NCI-H82 treated with DMSO at 0.1 percent for 48 hours (cell line): ENCODE data around the gene EXOC3L1.

Experiments used
- DNase-seq: peaks from one replicate; lab custom pipeline; 2025; ENCODE audit not compliant: unreplicated experiment; lab: John Stamatoyannopoulos, UW

EXOC3L1 gene

GRCh38 chr16:67216612-67217490, 26.9 kb upstream of the EXOC3L1 start:
- no peak for DNase-seq

DNA sequence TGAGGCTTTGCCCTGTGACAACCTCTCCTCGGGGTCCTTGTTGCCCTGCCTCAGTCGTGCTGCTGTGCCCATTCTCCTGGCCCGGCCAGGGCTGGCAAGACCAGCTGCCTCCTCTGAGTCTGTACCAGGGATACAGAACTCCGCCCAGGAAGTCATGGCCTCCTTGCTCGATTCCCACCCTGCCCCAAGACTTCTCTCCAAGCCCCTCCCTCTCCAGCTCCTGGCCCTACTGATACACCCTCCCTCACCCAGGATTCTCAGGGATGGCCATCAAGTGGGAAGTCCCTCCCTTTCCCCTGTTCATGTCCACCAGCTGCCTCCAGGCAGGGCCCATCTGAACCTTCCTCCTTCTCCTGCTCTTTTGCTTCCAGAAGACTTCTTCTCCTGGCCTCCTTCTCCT, 25.8 kb upstream of the EXOC3L1 start:
- no peak for DNase-seq

DNA sequence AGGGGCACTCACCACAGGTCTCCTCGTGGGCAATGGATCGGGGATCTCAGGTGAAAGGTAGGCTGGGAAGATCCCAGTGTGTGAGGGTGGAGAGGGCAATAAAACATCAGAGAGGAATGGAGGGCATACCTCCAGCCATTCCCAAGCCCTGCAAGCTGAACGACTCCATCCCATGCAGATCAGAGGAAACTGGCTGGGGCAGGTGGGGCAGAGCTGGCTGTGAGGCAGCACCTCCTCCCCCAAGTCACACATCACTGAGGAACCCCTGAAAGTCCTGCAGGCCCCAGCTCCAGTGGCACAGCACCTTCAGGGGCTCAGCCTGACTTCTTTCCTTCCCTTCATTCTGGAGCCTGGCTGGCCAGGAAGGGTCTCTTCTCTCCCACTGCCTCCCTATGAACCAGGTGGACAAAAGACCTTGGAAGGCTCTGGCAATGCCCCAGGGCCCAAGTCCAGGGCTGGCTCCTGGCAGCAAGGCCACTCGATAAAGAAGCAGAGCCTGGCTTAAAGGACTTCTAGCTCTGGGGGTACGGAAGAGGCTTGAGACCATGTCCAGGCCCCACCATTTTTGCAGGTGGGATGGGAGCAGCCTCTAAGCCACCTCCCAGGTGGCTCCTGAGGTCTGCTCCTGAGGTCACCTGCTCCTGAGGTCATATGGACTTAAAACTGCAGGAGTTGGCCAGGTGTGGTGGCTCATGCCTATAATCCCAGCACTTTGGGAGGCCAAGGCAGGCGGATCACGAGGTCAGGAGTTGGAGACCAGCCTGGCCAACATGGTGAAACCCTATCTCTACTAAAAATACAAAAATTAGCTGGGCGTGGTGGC, 23.5 kb upstream of the EXOC3L1 start:
- no peak for DNase-seq

- DNase-seq, result no peak
Measured at GRCh38 chr16:67212766-67213165, 22.8 kb upstream of the EXOC3L1 start.

DNA sequence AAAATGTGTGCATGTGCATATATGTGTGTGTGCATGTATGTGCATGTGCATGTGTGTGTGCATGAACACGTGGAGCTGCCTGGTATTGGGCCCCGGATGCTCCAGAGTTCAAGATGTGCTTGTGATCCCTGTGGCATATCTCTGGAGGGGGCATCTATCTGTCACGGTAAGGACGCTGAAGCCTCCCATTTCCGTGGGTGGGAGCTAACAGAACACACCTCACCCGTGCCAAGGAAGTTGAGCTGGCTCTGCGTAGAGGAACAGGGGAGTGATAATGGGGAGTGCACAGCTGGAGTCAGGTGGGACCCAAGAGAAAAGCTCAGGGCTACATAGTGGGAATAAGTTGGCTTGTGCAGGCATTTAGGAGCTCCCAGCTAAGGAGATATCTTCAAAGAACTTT, 21.7 kb upstream of the EXOC3L1 start:
- no peak for DNase-seq

- no peak for DNase-seq
Measured at GRCh38 chr16:67210069-67210937, 20.4 kb upstream of the EXOC3L1 start.

DNA sequence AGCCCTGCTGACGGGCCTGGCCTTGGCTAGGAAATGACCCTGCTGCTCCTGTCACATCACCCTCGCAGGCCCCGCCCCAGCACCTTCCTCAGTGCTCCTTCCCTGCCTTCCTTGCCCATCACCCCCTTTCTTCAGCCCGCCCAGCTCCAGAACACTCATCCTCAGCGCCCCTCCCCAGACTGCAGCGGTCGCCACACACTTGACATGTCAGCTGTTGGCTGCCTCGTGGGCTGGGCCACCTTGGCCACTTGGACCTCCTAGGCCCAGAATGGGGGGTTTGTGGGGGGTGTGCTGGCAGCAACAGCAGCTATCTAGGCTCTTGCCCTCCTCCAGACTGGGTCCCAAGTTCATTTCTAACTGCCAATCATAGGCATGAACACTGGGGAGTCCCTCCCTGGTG, 19.6 kb upstream of the EXOC3L1 start:
- no peak for DNase-seq

GRCh38 chr16:67208154-67208896, 18.4 kb upstream of the EXOC3L1 start:
- no peak for DNase-seq

DNA sequence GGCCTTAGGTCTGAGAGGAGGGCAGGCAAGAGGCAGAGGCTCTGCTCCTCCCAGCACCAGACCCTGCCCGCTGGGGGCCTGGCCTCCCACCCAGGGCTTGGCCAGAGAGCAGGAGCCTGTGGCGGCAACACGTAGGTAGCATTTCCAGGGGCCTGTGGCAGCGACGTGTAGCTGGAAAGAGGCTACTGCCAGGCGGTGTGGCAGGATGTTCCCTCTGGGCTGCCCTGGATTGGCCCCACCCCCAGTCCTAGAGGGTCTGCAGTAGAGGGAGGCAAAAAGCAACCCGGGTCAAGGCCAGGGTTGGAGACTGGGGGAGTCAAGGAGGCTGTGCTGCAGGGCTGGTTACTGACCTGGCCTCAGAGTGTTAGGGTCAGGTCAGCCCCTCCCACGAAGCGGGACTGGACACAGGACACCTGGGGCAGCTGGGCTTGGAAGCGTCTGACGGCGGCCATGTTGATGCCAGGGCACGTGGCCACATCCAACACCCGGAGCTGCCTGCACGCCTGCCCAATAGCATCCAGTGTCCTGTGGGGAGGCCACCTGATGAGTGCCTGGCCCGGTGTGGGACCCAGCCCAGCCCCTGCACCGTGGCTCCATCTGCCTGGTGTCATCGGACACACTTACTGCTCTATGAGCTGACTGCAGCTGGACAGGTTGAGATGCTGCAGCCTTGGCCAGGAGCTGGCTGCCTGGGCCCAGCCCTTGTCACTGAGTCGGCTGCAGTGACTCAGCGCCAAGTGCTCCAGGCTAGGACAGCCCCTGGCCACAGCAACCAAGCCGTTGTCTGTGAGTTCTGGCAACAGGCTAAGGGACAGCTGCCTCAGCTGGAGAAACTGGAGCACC, 17.5 kb upstream of the EXOC3L1 start:
- DNase-seq, result no peak

DNA sequence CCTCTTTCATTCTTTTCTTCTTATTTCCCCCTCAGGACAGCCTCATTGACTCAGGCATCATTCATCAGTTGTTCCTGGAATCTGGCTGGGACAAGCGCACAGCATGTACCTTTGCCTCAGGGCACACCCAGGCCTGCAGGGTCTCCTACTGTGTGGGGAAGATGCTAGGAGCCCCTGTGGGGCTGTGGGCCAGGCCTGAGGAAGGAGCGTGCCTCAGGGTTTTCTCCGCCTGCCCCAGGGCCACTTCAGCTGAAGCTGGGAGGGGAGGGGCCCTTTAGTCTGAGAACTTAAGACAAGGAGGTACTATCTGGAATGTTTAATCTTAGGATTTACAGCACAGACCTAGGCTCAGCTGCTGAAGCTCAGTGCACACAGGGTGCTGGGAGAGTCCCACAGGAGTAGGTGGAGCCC, 16.9 kb upstream of the EXOC3L1 start:
- no peak for DNase-seq

GRCh38 chr16:67206129-67206837, 16.3 kb upstream of the EXOC3L1 start:
- no peak for DNase-seq

DNA sequence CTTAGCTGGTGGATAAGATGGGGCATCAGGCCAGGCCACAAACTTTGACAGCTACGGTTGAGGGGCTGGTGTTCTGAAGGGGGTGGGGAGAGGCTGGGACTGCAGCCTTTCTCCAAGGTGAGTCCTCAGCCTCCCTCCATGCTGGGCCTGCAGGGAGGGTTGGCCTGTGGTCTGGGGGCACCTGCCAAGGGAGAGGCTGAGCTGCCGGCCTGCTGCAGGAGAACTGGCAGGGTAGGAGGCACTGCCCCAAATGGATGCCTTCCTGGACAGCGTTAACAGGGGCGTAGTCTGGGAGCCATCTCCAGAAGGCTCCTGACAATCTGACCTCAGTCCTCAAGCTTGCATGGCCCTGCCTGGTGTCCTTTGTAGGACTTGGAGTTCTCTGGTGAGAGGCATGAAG, 14.1 kb upstream of the EXOC3L1 start:
- DNase-seq, result no peak

- DNase-seq, result no peak
Measured at GRCh38 chr16:67202956-67203493, 13.1 kb upstream of the EXOC3L1 start.

- DNase-seq, result no peak
Measured at GRCh38 chr16:67202426-67202825, 12.5 kb upstream of the EXOC3L1 start.

- DNase-seq, result no peak
Measured at GRCh38 chr16:67201411-67202345, 11.7 kb upstream of the EXOC3L1 start.

DNA sequence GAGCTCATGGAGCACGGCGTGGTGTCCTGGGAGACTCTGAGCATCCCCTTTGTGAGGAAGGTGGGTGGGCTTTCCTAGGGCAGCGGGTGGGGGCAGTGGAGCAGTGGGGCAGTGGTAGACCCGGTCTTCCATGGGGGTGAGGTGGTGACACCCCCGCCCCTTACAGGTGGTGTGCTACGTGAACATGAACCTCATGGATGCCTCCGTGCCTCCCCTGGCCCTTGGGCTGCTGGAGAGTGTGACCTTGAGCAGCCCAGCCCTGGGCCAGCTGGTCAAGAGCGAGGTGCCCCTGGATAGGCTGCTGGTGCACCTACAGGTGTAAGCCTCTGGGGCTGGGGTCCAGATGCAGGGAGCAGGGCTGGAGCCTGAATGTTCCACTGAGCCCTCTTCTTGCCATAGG, 10.6 kb upstream of the EXOC3L1 start:
- no peak for DNase-seq

- DNase-seq, result no peak
Measured at GRCh38 chr16:67199808-67200198, 9.9 kb upstream of the EXOC3L1 start.
